Activated CD8-positive, alpha-beta memory T cell treated with anti-CD3 and anti-CD28 coated beads for 24 hours (primary cell): ENCODE results near the gene LTO1.

Source experiments
- DNase-seq: peaks from one replicate; pipeline ENCODE4 v3.0.0-alpha.2; 2020

LTO1 gene

DNA sequence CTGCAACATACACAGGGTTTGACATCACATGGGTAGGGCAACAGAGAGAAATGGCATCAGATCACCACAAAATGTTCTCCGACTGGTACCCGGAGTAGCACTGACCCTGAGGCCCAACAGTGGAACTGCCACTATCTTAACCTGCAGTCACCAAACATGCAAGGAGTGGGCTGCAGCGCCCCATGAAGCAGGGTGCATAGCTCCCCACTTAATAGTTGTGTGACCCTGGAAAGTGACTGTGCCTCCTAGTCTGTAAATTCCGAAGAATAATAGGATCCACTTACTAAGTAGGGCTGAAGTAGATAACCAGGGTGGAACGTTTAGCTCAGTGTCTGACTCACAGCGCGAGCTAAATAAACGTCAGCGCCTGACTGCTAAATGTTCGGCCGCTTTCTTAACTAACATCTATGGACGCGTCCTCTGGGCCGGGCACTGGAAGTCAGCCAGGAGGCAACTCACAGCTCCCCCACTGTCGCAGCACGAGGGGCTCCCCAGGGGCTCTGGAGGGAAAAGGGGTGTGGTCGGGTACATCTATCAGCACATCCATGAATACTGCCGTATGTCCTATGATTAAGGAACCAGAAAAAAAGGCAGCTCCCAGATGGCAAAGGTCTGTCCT, 777 bp downstream of the LTO1 start:
- no peak for DNase-seq

DNA sequence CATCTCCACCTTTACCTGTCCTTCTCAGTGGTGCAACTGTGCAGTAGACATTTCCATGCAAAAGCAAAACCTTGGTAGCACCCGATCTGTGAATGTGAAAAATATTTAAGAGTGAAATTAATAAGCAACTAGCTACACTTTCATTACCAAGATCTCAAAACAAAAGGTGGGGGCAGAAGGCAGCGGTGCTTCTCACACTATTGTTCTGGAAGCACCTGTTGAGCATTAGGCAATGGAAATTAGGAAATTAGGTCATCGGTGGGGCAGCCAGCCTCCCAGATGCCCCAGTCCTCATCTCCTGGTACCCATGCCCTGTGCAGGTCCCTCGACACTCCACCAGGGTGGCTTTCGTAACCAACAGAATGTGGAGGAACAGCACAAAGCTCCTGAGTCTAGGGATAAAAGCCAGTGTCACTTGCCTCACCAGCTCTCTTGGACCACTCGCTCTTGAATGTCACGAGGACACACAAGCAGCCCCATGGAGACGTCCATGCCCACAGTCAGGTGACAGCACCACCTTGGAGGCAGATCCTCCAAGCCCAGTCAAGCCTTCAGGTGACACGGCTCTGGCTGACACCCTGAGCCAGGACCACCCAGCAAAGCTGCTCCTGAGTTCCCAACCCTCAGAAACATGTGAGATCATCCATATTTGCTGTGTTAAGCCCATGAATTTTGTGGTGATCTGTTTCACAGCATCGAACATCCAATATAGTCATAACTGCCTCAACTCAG, 3.3 kb downstream of the LTO1 start:
- DNase-seq, result no peak

DNA sequence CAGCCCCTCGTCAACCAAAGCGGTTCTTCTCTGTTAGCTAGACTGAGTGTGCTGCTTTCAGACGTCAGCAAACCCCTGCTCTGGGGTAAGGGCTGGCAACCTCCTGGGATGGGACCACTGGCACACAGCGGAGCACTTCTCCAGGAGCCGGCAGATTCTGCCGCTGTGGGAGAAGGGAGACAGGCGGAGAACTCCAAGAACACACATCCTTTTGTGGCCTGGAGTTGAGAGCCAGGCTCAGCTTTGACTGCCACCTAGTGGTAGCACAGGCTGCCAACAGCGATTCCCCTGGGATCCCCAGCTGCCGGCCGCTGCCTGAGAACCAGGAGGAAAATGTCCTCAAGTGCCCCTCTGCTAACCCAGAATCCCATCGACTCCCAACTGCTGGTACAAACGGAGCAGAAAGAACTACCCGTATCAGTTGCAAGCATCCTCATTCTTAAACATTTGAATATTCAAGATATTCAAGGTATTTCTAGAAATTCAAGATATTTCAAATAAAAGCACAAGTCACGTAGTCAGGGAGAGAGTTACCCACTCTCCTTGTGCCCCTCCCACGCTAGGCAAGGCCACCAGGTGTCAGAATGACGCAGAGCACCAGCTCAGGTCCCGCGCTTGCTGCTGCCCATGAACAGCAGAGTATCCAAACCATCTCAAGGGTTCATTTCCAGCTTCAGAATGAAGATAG, 4.9 kb downstream of the LTO1 start:
- DNase-seq, result peak; percentile 83

DNA sequence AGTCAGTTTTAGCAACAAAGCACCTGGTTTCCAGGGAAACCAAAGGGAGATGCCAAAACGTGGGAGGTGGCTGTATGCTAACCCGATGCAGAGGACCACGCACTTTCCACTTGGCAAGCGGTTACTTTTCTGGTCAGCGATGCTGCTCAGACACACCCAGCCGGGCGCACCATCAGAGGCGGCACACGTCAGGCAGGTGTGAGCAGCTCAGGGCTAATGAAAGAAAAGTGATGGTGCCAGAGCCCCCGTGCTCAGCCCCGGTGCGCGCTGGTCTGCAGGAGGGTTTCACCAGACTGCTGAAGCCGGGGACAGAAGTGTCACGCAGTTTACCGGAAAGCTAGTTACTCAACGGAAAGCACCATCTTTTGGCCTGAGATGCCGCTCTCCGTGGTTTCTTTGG, 5.7 kb downstream of the LTO1 start:
- no peak for DNase-seq

DNA sequence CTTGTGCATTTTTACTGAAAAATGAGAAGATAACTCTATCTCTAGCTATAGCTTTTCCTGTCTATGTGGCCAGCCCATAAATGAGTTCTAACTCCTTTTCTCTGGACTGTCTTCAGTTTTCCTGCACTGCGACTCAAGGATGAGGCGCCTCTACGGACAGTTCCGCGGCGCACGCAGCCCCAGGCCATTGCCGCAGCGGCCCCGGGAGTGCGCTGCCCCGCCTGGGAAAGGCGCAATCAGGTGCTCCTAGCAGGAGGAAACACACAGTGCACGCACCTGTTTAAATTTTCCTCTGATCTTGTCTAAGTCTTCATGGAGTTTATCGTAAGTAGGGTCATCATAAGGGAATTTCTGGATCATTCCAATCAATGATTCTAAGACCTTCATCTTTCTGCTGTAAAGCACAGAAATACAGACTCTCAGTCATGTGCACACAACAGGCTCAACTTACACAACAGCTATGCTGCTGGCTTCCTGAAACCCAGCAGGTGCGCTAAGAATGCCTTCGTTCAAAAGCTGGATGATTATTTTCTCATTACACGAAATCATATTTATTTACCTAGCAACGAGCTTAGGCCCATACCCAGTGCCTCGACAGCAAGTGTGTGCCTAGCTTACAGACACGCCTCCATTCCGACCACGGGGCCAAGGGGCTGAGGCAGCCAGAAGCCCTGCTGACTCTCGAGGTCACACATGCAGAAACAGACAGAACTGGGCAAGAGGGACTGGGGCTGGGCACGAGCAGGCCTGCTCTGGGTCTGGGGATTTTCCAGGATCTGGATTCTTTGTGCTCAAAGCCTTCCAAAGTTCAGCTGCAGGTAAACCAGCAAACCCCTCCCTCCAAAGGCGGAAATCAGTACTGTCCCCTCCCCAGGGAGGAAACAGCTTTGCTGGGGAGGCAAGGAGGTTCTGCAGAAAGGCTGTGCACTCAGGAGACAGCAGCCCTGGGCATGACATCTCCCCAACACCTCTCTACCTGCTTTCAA, 7.2 kb downstream of the LTO1 start:
- DNase-seq, result no peak

DNA sequence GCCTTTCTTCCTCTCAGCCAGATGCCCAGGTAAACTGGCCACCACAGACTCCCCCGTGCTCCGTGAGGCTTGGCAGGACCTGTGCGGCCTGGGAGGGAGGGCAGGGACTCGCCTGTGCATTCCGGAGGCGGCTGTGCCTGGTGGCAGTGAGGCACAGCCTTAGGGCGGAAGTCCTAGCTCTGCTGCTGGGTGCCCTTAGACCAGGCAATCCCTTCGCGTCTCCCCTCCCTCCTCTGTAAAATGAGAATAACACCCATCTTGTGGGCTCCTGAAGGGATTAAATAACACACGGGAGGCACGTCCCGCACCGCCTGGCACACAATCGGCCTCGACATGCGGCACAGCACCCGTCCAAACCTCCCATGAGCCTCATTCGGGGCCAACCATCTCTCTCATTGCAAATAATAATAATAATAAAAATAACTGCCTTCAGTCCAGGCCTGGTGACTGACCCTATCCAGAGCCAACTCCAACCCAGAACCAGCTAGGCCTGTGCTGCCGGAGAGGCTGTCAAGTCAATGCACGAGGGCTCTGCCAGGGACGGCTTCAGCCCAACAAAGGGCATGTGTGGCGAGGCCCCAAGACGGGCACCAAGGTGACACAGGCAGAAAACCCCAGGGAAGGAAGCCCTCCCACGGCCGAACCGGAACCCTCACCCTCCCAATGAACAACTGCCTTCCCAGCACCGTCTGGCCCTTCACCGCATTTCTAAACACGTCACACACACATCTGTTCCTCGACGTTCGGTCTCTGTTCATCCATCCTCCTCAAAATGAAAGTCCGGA, 8.2 kb downstream of the LTO1 start:
- DNase-seq, result no peak

DNA sequence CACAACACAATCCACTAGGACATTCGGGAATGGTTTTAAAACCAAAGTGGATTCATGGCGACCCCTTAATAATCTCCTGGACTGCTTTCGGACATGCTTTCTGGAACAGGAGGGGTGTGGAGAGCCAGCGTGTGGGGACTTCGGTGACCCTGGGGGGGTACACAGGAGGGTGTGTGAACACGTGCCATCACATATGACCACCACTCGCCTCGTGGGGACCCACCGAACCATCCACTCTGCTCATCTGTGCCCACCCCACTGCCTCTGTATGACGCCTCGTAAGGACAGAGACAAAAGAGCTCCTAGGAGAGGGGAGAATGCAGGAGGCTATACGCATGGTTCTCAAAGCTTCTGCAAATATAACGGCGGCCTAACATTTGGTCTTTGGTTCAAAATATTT, 8.9 kb downstream of the LTO1 start:
- DNase-seq, result no peak

DNA sequence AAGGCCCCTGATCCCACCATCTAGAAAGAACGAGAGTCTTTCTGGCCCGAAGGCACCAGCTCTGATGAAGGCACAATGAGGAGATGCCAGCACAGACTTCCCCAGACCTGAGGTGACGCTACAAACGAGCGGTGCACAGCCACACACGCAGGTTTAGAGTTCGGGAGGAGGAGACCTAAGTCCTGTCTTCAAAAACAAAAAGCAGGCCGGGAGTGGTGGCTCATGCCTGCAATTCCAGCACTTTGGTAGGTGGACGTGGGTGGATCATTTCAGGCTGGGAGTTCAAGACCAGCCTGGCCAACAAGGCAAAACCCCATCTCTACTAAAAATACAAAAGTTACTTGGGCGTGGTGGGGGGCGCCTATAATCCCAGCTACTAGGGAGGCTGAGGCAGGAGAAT, 9.5 kb downstream of the LTO1 start:
- DNase-seq, result no peak

DNA sequence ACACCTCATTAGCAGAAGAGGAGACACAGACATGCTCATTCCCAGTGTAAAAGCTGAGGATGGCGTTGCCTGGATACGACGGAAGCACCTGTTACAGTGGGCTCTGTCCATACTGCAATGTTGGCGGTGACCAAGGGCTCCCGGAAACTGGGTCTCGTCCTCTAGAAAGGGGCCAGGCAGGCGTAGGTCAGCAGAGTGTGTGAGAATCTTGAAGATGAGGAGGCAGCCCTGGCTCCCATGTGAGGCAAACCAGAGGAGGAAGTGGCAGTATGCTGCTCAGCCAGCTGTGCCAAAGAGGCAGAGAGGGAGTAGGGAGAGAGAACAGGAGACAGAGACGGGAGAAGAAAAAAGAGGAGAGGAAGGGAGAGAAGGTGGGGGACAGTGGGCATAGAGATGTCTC, 10.3 kb downstream of the LTO1 start:
- DNase-seq, result no peak

DNA sequence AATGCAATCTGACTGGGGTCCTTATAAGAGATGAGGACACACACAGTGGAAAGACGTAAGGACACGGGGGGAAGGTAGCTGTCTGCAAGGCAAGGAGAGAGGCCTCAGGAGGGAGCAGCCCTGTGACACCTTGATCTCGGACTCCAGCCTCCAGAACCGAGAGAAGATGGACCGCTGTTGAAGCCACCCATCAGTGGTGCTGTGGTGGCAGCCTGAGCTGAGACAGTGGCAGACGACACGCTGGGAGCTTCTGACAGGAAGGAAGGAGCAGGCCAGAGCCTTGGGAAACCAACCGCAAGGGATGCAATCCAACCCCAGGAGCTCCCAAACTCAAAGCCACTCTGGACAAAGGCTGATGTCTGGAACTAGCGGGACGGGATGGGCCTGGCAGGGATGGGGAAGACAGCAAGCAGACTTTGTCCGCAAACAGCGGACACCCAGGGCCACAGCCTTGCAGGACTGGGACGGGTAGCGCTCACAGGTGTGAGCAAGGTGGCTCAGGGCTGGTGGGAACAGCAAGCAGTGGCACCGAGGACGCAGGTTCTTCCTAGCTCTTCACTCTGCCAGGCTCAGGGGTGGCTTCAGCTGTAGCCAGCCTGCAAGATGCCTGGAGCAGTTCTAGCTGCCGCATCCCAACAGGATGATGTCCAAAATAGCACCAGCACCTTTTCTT, 10.9 kb downstream of the LTO1 start:
- no peak for DNase-seq

DNA sequence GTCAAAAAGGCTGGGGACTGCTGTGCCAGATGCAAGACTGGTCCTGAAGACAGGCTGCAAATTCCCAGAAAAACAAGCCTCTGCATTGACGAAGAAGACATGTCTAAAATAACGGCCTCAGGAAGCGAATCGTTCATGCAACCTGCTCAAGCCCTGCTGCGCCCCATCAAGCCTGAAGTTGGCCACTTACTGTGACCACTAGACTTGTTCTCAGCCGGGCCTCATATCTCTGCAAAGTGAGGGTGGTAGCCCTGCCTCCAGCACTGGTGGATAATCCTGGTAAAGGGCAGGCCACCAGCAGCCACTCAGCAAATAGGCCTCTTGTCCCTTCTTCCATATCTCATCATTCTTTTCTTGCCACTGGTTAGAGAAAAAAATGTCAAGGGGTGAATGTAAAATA, 11.8 kb downstream of the LTO1 start:
- no peak for DNase-seq

DNA sequence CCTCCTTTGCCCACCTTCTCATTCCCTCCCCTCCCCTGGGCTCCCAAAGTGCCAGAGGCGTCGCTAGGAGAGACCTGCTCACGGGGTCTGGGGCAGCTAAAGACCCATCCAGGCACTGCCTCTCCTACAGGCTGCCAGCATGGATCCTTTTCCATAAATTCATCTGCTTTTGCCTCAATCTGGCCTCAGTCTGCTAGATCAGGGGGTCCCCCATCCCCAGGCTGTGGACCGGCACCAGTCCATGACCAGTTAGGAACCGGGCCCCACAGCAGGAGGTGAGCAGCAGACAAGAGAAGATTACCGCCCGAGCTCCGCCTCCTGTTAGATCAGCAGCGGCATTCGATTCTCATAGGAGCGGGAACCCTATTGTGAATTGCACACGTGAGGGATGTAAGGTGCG, 12.3 kb downstream of the LTO1 start:
- DNase-seq, result no peak

DNA sequence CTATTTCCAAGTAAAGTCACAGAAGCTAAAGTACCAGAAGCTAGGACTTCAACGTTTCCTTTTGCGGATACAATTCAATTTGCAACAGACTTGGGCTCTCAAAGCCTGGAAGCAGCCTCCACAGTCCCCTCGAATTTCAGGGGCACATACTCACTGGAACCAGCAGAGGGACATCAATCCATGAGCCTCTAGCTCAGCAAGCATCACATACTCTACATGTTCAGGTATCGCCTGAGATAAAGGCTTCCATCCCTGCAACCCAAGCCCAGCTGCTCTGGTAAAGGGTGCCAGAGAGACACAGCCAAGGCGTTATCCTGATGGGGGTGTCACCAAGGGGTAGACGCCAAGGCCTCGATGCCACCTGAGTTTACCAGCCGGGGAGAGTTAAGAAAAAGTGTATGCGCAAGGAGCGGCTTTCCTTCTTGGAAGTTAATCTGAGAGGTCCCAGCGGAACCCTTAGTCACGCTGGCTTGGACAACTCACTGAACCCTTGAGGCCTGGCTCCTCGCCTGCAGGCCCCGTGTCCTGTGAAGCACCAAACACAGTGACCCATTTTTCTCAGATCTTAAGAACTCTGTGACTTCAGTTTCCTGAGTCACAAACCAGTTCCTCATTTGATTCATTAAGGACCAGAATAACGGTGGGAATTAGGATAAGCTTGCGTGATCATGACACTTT, 13.0 kb downstream of the LTO1 start:
- DNase-seq, result no peak

DNA sequence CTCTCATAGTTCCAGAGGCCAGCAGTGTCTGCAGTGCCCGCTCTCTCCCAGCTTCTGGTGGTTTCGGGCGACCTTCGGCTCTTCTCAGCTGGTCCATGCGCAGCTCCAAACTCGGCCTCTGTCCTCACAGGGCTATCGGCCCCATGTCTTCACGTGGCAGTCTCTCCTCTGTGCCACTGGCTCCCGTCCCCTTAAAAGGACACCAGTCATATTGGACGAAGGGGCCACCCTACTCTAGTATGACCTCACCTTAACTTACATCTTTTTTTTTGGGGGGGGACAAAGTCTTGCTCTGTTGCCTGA, 13.8 kb downstream of the LTO1 start:
- no peak for DNase-seq

DNA sequence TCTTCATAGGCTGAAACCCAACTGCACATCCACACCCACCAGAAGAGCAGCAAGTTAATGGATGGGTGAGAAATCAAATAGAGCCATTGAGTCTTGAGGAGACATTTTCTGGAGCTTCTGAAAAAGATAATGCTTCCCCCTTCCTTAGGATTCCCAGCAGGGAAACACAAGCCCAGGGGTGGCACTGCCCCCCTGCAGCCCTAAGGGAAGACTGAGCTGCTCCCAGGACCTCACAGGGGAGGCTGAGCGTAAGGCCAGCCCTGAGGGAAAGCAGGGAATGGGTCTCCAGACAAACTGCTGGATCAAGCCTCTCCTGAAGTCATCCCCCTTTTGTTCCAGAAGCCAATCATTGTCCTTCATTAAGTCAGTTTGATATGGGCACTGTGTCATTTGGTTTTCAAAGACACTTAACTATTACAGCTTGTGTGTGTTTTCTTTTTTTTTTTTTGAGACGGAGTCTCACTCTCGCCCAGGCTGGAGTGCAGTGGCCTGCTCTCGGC, 15.1 kb downstream of the LTO1 start:
- no peak for DNase-seq

DNA sequence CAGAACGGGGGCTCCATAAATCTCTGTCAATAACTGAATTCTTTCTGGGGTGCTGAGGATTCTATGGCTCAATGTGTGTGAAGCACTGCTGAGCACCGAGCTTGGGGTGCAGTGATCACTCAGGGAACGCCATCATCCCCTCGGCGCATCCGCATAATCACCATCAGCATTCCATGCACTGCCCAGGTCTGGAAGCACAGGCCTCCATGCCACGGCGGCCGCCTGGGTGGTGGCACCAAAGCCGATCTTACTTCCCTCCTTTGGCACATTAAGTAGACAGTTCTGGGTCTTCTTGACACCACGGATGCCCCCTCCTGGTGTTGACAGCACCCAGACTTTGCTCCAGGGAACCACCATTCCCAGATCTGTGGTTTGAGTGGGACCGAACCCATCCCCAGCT, 15.6 kb downstream of the LTO1 start:
- DNase-seq, result no peak

DNA sequence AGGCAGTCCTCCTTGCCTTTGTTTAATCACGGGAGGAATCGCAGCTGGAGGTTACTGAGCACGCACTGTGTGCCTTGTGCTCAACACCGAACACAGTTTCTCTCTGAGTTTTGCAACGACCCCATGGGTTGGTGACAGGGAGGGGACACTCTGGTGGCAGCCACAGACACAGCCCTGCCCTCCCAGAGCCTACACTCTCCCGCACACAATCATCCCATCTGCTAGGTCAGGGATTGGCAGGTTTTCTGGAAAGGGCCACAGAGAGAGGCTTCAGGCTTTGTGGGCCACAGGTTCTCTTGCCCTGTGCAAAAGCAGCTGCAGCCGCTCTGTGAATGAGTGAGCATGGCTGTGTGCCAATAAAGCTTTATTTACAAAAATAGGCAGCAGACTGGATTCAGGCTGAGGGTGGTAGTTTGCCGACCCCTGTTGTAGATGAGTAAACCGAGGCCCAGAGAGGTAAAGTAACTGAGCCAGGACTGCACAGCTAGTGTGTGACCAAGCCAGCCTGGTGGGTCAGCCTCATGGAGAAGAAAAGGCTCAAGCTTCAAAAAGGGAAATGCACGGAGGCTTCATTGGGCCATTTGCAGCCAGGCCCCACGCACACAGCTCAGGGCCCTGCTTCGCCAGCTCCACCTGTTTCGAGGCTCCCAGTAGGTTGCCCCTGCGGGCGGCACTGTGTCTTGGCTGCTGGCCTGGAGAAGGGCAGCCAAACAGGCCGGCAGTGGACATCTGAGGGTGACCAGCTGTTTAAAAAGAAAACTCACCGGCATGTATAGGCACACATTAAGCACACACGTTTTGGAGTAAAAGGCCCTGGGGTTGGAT, 16.3 kb downstream of the LTO1 start:
- DNase-seq, result no peak

DNA sequence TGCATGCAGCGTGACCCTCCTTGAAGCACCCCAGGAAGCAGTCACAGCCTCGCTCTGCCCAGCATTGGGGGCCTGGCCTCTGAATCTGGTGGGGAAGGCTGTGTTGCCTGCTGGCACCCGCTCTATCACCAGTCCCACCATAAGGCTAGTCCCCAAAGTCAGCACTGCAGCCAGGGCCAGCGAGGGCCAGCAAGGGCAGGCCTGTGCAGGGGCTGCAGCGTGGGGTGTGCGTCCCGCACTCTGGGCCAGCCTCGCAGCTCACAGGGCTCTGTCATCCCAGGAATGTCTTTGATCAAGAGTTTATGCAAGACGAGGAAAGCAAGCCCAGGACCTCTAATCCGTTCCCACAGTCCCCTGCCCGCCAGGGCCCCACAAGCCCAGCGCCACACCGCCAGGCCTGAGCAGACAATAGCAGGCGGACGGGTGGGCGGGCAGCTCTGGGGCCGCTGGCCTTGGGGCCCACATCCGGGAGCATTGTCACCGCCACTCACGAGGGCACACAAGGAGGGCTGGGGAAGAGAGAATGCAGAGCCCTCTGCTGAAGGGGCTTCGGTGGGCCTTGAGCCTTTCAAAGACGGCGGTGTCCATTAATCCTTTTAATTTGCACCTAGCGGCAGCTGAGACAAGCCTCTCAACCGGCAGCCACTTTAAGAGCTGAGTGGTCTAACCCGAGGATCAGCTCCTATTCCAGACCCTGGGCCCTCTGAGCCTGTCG, 17.1 kb downstream of the LTO1 start:
- DNase-seq, result no peak

DNA sequence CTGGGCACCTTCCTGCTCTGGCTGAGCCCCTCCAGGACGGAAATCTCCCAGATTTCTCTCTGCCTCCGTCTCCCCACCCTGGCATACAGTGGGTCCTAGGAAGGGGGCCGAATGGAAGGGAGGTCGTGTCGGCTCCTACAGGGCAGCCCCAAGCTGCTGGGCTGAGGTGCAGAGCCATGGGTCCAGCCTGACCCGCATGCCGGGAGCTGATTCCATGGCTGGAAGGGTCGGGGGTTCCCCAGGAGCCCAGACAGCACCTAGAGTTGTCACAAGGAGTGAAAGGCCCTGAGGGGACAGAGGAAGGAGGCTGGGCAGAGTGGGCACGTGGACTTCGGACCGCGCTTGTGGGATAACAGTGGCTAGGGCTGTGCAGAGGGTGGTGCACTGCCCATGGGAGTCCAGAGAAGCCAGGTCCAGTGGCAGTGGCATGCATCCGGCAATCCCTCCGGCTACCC, 17.7 kb downstream of the LTO1 start:
- no peak for DNase-seq
